Choroid plexus epithelial cell (primary cell): ENCODE measurements around the gene ITGB6.
"Not testable (repeated sequence)": the region's sequence is repeated elsewhere in the genome, so short reads cannot be mapped to it uniquely, and the experiment has no call there.

Experiments
- DNase-seq: peaks from one replicate; pipeline ENCODE4 v3.0.0-alpha.2; 2010; ENCODE audit warnings: low read depth
- H3K4me3 ChIP-seq: 2 replicates; pipeline ENCODE4 v1.5.1; 2011; ENCODE audit warnings: low read depth, mild to moderate bottlenecking, control low read depth, low read length, moderate library complexity
- TF ChIP-seq, protein P1 (sequence below): conservative IDR thresholded peaks from 2 replicates; pipeline ENCODE4 v1.5.1; 2011; ENCODE audit warnings: low read depth, mild to moderate bottlenecking, control low read depth, inconsistent platforms, low read length, moderate library complexity

ITGB6 gene

DNA sequence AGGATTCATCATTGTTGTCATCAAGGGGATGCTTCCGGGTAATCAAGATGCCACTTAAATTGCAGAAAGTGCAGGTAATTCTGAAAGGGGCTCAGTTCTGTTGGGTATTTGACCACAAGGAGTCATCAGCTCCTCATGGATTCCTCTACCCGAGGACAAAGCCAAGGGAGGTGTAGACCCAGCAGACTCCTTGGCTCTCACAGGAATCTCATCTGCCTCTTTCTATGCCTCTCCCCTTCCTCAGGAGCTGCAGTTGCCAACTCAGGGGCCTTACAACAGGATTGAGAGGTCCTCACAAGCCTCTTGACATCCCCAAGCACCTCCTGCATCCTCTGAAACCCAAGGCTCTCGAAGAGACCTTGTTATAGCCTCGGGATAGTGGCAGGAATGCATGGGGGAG lies 44.0 kb downstream of the ITGB6 start:
- no peak overlapping the region for H3K4me3 ChIP-seq
- DNase-seq = no peak
- TF ChIP-seq, protein P1, sequence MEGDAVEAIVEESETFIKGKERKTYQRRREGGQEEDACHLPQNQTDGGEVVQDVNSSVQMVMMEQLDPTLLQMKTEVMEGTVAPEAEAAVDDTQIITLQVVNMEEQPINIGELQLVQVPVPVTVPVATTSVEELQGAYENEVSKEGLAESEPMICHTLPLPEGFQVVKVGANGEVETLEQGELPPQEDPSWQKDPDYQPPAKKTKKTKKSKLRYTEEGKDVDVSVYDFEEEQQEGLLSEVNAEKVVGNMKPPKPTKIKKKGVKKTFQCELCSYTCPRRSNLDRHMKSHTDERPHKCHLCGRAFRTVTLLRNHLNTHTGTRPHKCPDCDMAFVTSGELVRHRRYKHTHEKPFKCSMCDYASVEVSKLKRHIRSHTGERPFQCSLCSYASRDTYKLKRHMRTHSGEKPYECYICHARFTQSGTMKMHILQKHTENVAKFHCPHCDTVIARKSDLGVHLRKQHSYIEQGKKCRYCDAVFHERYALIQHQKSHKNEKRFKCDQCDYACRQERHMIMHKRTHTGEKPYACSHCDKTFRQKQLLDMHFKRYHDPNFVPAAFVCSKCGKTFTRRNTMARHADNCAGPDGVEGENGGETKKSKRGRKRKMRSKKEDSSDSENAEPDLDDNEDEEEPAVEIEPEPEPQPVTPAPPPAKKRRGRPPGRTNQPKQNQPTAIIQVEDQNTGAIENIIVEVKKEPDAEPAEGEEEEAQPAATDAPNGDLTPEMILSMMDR = no peak

DNA sequence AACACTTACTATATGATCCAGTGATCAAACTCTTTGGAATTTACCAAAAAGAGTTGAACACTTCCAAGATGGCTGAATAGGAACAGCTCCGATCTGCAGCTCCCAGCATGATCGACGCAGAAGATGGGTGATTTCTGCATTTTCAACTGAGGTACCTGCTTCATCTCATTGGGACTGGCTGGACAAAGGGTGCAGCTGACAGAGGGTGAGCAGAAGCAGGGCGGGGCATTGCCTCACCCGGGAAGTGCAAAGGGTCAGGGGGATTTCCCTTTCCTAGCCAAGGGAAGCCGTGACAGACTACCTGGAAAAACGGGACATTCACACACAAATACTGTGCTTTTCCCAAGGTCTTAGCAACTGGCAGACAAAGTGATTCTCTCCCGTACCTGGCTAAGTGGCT lies 51.7 kb downstream of the ITGB6 start:
- not testable (repeated sequence) for DNase-seq

DNA sequence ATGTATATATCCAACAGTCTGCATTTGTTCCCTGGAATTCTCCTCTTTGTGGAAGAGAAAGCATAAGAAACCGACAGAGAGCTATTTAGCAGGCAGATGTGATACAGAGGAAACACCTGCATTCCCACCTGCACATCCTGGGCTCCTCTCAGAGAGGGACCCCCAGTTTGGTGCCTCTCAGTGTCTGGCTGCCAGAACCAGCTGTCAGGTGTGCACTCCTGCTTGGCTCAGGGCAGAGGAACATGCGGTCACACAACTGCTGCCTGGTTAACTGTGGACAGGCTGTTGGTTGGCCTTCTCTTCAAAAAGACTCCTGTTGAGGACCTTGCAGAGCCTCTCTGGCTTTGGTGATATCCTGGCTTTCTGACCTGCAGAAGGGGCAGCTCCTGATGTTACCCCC lies 54.6 kb downstream of the ITGB6 start:
- no peak overlapping the region for H3K4me3 ChIP-seq
- TF ChIP-seq, protein P1 = no peak
- DNase-seq = no peak

More for the DNA sequence above, 51.7 kb downstream of the ITGB6 start:
- not testable (repeated sequence) for H3K4me3 ChIP-seq

DNA sequence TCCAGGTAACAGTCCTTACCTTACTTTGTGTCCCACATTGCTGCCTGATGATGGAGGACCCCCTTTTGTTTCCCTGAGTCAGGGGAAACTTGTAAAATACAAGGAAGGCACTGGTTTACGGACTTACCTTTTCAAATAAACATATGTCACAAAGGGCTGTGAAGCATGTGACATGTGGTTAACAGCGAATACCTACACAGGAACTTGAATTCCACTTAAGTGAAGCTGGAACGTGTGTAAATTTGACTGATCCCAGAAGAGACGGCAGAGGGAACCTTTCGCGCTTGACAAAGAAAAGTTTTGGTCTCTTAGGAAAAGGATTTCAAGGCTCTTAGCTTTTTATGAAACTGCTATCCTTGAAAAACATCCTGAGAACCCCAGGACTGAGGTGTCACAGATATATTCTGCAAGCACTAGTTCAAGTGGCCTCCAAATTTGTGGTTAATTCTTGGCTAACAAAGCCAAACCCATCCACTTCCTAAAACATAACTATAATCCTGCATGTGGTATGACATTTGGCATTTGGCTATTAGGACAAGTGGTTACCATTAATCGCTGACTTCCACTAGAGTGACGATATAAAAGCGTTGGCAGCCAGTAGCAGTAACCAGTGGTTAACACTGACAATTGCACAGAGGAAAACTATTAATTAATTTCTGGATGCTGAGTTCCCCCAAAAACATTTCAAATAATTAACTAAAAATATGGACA lies 55.6 kb downstream of the ITGB6 start:
- no peak for DNase-seq
- TF ChIP-seq, protein P1 = no peak
- no peak overlapping the region for H3K4me3 ChIP-seq

DNA sequence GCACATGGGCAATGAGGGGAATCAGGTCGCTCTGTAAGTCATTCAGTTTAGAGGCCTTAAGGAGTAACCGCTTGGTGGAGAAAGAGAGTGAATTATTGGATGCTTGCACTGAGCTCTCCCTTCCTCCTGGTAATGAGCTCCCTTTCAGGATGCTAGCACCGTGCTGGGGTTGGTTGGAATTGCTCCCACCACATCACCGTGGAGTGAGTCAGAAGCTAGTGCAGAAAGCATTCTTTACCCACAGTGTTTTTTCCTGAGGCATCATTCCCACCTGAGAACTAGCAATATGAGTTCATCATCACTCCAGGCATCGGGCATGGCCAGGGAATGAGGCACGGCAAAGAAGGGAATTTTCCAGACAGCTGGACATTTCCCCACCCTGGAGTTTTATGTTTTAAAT lies 57.6 kb downstream of the ITGB6 start:
- TF ChIP-seq, protein P1 = no peak
- no peak overlapping the region for H3K4me3 ChIP-seq
- DNase-seq = no peak

DNA sequence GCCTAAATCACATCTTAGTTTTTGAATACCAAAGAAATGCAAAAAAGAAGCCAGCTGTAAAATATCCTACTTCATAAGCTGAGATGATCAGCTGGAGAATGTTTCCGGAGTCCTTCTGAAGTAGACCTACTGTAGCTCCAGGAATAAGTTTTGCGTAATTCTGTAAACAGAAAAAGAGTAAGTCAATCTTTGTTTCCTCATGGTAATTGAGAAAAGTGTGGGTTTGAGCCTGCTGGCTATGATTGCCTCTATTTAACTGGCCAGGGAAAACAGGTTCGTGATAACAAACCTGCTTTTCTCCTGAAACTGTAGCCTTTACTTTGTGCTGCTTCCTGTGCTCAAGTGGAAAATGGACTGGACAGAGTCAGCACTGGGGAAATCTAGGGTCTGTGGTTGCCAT lies 58.2 kb downstream of the ITGB6 start:
- TF ChIP-seq, protein P1 = no peak
- no peak overlapping the region for H3K4me3 ChIP-seq
- no peak for DNase-seq

DNA sequence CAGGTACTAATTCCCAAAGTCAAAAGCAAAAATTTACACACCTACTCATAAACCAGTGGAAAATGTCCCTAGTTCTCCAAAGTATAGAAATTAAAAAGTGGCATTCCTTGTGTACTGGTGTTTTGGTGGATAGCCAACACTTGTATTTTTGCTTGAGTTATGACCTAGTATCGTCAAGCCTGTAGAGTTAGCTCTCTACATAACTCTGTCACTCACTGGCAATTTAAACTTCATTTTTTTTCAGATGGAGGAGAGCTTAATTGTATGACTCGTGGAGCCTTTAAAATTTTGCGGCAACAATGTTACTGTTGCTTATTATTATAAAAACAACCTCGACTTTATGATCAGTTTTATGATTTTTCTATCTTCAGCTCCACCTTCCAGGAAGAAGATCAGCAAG lies 58.7 kb downstream of the ITGB6 start:
- TF ChIP-seq, protein P1 = no peak
- no peak overlapping the region for H3K4me3 ChIP-seq
- DNase-seq = no peak
